ENCODE data around the gene DIAPH2. TPM values are rescaled to one million over a fixed set of nuclear protein-coding genes. Genes with fewer than 3 reads are reported as not detected.

The DIAPH2 gene
- total and polyA plus RNA-seq, 9 donors, result 8.1 to 30.9 (median 24.2) TPM

- Histone ChIP-seq H3K4me1 (ENCODE audit: insufficient read depth) (no peaks in the 10 kb centered on the region), H3K36me3 (no peaks in the 10 kb centered on the region), H3K27me3 (no peaks in the 10 kb centered on the region), H3K4me3 (no peak overlapping the region), H3K27ac (no peak overlapping the region), H3K9me3 (no peaks in the 10 kb centered on the region)
- intact Hi-C loops (cut with DNase I), result no loop called here
- no peak for TF ChIP-seq CTCF (IDR thresholded peaks at IDR 0.05)
- DNase-seq, result no peak
- WGBS, 3 donors, result 73 to 97% (median 90%) methylated on average over 1 of the region's 1 CpG
Observed at GRCh38 chrX:97416461-97416860, 731.8 kb downstream of the DIAPH2 start.

GRCh38 chrX:97429101-97429500 lies 744.5 kb downstream of the DIAPH2 start:
- no peaks in the 10 kb centered on the region for H3K36me3 ChIP-seq
- intact Hi-C loops (cut with DNase I), result no loop called here
- no peaks in the 10 kb centered on the region for H3K9me3 ChIP-seq
- H3K4me1 ChIP-seq (ENCODE audit: insufficient read depth), result no peaks in the 10 kb centered on the region
- WGBS, 3 donors, result 91 to 96% (median 93%) methylated on average over 5 of the region's 5 CpGs
- no peaks in the 10 kb centered on the region for H3K27me3 ChIP-seq
- no peak for DNase-seq
- no peak overlapping the region for H3K4me3 ChIP-seq
- no peak for TF ChIP-seq POLR2A (IDR thresholded peaks at IDR 0.05)
- no peak for TF ChIP-seq CTCF (IDR thresholded peaks at IDR 0.05)
- TF ChIP-seq EP300 (IDR thresholded peaks at IDR 0.05), result no peak
- no peak overlapping the region for H3K27ac ChIP-seq

GRCh38 chrX:97431281-97431680 lies 746.6 kb downstream of the DIAPH2 start:
- Histone ChIP-seq H3K36me3 (no peaks in the 10 kb centered on the region), H3K27me3 (no peaks in the 10 kb centered on the region), H3K4me1 (ENCODE audit: insufficient read depth) (no peaks in the 10 kb centered on the region), H3K27ac (no peak overlapping the region), H3K4me3 (no peak overlapping the region), H3K9me3 (no peaks in the 10 kb centered on the region)
- 50 to 58% (median 51%) methylated on average over 1 of the region's 1 CpG for WGBS, 3 donors
- TF ChIP-seq CTCF (IDR thresholded peaks at IDR 0.05), result no peak
- no peak for TF ChIP-seq POLR2A (IDR thresholded peaks at IDR 0.05)
- TF ChIP-seq EP300 (IDR thresholded peaks at IDR 0.05), result no peak
- no peak for DNase-seq
- intact Hi-C loops (cut with DNase I), result no loop called here

GRCh38 chrX:97446298-97446882 lies 761.7 kb downstream of the DIAPH2 start:
- Histone ChIP-seq H3K4me3 (no peak overlapping the region), H3K27me3 (no peaks in the 10 kb centered on the region), H3K4me1 (ENCODE audit: insufficient read depth) (no peaks in the 10 kb centered on the region), H3K27ac (no peak overlapping the region), H3K36me3 (no peaks in the 10 kb centered on the region), H3K9me3 (no peaks in the 10 kb centered on the region)
- intact Hi-C loops (cut with DNase I), result no loop called here
- TF ChIP-seq CTCF (IDR thresholded peaks at IDR 0.05) (no peak), POLR2A (IDR thresholded peaks at IDR 0.05) (no peak), EP300 (IDR thresholded peaks at IDR 0.05) (no peak)
- 39 to 49% (median 46%) methylated on average over 1 of the region's 1 CpG for WGBS, 3 donors
- no peak for DNase-seq
